GM12874 (cell line): ENCODE data around the gene ATP1A2.

Experiments
- TF ChIP-seq, protein P1 (sequence below): IDR thresholded peaks from 2 replicates; pipeline ENCODE4 v1.5.1; 2011; ENCODE audit warnings: low read depth, mild to moderate bottlenecking, control low read depth, low read length, moderate library complexity; ENCODE audit not compliant: insufficient read depth

The ATP1A2 gene

DNA sequence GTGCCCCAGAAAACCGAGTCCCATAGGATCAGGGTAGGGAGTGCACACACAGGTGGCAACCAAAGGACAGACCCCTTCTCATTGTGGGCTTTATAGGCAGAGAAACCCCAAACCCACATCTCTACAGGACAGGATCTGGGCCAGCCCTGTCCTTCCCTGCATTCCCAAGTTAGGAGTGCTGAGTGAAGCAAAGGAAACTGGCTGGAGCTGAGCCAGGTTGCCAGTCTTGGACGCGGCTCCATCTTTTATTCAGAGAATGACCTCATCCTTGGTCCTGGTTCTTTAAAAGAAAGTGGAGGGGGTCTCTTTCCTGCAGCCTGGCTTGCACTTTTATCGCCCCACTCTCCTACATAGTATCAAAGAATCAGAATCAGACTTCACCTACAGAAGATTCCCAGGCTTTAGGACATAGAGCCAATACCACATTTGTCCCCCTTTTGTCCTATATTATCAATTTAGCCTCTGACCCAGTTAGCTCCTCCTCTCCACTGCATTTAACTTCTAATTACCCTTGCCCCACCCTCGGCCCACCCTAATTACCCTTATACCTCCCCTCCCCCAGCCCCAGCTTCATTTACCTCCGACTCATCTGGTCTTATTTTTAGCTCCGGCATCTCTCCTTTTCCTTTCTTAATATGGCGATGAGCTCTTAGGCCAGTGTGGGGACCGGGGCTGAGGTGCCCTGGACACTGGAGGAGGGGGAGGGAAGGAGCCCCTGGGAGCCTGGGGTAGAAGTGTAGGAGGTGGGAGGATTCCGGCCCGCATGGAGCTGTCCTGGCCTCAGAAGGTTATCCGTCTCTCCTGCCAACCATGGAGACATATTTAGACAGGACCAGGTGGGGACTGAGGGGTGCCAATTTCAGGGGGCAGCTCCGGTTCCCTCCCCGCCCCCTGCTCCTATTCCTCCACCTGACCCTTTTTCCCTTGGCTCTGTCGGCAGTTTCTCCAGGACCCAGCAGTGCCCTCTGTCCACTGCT lies 74.4 kb downstream of the ATP1A2 start, which contains the start of gene CASQ1:
Gene CASQ1 (plus strand): TSS at position 927 of the 977 bp plus-strand sequence. CDS start 177 bp downstream, outside the sequence.
- TF ChIP-seq, protein P1, sequence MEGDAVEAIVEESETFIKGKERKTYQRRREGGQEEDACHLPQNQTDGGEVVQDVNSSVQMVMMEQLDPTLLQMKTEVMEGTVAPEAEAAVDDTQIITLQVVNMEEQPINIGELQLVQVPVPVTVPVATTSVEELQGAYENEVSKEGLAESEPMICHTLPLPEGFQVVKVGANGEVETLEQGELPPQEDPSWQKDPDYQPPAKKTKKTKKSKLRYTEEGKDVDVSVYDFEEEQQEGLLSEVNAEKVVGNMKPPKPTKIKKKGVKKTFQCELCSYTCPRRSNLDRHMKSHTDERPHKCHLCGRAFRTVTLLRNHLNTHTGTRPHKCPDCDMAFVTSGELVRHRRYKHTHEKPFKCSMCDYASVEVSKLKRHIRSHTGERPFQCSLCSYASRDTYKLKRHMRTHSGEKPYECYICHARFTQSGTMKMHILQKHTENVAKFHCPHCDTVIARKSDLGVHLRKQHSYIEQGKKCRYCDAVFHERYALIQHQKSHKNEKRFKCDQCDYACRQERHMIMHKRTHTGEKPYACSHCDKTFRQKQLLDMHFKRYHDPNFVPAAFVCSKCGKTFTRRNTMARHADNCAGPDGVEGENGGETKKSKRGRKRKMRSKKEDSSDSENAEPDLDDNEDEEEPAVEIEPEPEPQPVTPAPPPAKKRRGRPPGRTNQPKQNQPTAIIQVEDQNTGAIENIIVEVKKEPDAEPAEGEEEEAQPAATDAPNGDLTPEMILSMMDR: no peak

DNA sequence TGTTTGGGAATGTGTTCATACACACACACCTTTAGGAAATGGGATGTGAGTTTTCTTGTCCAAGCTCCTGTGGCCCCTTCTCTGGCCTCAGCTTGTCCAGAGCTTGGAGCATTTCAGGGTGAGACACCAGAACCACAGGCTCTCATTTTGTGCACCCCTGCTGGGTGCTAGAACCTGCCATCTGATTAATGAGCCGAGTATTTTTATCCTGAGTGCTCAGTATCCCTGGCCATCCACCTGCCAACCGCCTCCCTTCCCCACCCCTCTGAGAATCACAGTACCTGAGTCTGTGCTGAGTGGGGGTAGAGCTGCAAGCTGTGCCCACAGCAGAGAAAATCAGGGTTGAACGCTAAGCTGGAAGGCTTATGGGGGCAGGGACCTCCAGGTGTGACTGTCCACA lies 76.2 kb downstream of the ATP1A2 start:
- TF ChIP-seq, protein P1: no peak

DNA sequence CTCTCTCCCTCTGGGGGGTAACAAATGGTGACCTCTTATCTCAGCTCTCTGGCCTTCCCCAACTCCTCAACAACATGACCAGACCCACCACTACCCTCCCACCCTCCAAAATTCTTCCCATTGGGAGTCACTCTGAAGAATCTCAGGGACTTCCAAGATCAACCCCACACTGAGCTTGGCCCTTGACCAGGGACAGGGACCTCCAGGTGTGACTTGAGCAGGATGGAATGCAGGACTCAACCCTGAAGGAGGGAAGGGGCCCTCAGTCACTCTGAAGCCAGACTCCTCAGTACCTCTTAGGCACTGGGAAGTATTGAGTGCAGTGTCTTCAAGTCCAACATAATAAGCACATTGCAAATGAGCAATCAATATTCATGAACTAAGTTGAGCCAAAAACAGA lies 76.7 kb downstream of the ATP1A2 start:
- TF ChIP-seq, protein P1: no peak
